AG04450 (cell line): ENCODE results near the gene PRR3. TPM values are rescaled to one million over a fixed set of nuclear protein-coding genes. Genes with fewer than 3 reads are reported as not detected.

Experiments
- CTCF ChIA-PET: fragments of 300-600, 350-600 bp; formaldehyde crosslinking; extraction: SDS; loops from one replicate; lab custom pipeline; 2022; ENCODE audit warnings: antibody characterized with exemption, inconsistent platforms; lab: Charles Lee
- POLR2A ChIA-PET: fragments of 350-600 bp; formaldehyde crosslinking; extraction: SDS; loops from one replicate; lab custom pipeline; 2021; ENCODE audit warnings: antibody characterized with exemption, inconsistent platforms; lab: Yijun Ruan, JAX
- DNase-seq: peaks from one replicate; pipeline ENCODE4 v3.0.0-alpha.2; 2011; ENCODE audit warnings: low read depth, low spot score
- H3K27ac ChIP-seq: one replicate; pipeline ENCODE4 v1.5.1; 2012; ENCODE audit warnings: low read depth, low read length, control low read depth
- H3K27me3 ChIP-seq: one replicate; pipeline ENCODE4 v1.6.0; 2012; ENCODE audit warnings: low read length; ENCODE audit not compliant: control insufficient read depth, insufficient read depth
- H3K4me3 ChIP-seq: 2 replicates; pipeline ENCODE4 v1.5.1; 2011; ENCODE audit warnings: mild to moderate bottlenecking, low read depth, low read length, control low read depth
- H3K9me3 ChIP-seq: 2 replicates; pipeline ENCODE4 v1.5.1; 2012; ENCODE audit warnings: low read length; ENCODE audit not compliant: control insufficient read depth, insufficient read depth
- CTCF ChIP-seq: IDR thresholded peaks from 2 replicates; pipeline ENCODE4 v1.5.1; 2011; ENCODE audit warnings: low read depth, low read length, control low read depth, inconsistent platforms
- polyA plus RNA-seq: library from polyadenylated mRNA; depleted of rRNA; stranded (reverse); fragments of >200 nt; gene quantifications from 2 replicates; pipeline ENCODE4 v1.2.3, GENCODE V29; 2011

The PRR3 gene
- polyA plus RNA-seq, 1 experiment, result 26.8 TPM

GRCh38 chr6:30510419-30511168 is 46.5 kb upstream of the PRR3 start:
- TF ChIP-seq CTCF, result no peak
- no peaks in the 10 kb centered on the region for H3K9me3 ChIP-seq
- H3K27ac ChIP-seq, result no peak overlapping the region
- H3K27me3 ChIP-seq, result no peaks in the 10 kb centered on the region
- CTCF ChIA-PET, result interaction anchor here (0.9 to 4.2 kb wide), 6 partner anchors 11 to 34 kb away, joined by 3 to 16 read pairs (median 6); no protein-coding TSS in a partner anchor
- POLR2A ChIA-PET, result no interaction called here
- no peak for DNase-seq
- H3K4me3 ChIP-seq, result no peak overlapping the region

DNA sequence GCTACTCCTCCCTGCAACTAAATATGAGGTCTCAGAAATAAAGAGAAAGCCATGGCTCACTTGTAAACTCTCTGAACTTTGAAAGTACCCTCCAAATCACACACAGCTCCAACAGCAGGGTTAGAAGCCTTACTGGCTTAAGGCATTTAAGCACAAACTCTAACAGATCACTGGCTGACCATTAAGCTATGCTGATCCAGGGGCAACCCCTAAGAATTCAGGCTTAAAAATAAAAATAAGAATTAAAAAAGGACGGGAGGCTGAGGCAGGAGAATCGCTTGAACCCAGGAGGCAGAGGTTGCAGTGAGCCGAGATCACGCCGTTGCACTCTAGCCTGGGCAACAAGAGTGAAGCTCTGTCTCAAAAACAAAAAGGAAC is 45.9 kb upstream of the PRR3 start:
- ChIA-PET CTCF (interaction anchor here (1.4 to 4.2 kb wide), 4 partner anchors 21 to 32 kb away, joined by 3 to 16 read pairs (median 10); no protein-coding TSS in a partner anchor), POLR2A (no interaction called here)
- TF ChIP-seq CTCF, result no peak
- H3K27me3 ChIP-seq, result no peaks in the 10 kb centered on the region
- no peak overlapping the region for H3K27ac ChIP-seq
- DNase-seq, result no peak
- no peak overlapping the region for H3K4me3 ChIP-seq
- no peaks in the 10 kb centered on the region for H3K9me3 ChIP-seq

DNA sequence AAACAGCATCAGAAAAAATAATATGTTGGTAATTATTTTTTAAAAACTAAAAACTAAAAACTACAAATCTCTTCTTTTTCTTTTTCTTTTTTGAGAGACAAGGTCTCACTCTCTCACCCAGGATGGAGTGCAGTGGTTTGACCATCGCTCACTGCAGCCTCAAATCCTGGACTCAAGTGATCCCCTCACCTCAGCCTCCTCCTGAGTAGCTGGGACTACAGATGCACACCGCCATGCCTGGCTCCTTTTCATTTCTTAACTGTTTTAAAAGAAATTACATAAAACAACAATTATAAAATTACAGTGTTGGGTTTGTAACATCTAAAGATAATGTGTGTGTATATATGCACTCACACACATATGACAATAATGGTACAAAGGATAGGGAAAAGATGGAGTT is 43.6 kb upstream of the PRR3 start:
- ChIA-PET CTCF (interaction anchor here (4.2 kb wide), 1 partner anchor 30 kb away, joined by 13 read pairs; no protein-coding TSS in a partner anchor), POLR2A (no interaction called here)
- H3K9me3 ChIP-seq, result peaks cover 7% of the 10 kb centered on the region
- H3K4me3 ChIP-seq, result no peak overlapping the region
- H3K27me3 ChIP-seq, result no peaks in the 10 kb centered on the region
- no peak for DNase-seq
- H3K27ac ChIP-seq, result no peak overlapping the region
- no peak for TF ChIP-seq CTCF

DNA sequence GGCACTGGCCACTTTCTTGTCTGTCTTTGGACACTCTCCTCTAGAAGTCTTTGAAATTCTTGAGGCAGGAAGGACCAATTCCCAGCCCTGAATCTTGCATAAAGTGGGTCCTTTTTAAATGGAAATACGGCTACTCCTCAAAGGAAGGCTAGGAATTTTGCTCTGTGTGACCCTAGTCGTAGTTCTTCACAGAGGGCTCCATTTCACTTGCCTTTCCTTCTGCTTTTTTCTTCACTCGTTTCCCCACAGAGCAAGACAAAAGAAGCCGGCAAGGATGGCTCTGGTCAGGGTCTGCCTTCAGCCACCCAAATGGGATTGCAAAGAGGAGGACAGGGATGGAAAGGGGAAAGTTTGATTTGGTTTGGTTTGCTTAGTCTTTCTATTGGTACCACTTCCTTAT is 42.0 kb upstream of the PRR3 start:
- no peak for DNase-seq
- CTCF ChIA-PET, result no interaction called here
- Histone ChIP-seq H3K9me3 (peaks cover 10% of the 10 kb centered on the region), H3K4me3 (no peak overlapping the region), H3K27ac (no peak overlapping the region), H3K27me3 (no peaks in the 10 kb centered on the region)
- no peak for TF ChIP-seq CTCF
- POLR2A ChIA-PET, result no interaction called here
